Effector CD4-positive, alpha-beta T cell (primary cell): ENCODE data around the gene PDE6H.

Experiments used
- DNase-seq: peaks from one replicate; pipeline ENCODE4 v3.0.0-alpha.2; 2020

Gene PDE6H

GRCh38 chr12:15005064-15005463, 32.2 kb downstream of the PDE6H start:
- no peak for DNase-seq

GRCh38 chr12:15007551-15007950, 34.7 kb downstream of the PDE6H start:
- DNase-seq = no peak

GRCh38 chr12:15011162-15011561, 38.3 kb downstream of the PDE6H start:
- DNase-seq = no peak

GRCh38 chr12:15013634-15014179, 40.9 kb downstream of the PDE6H start:
- DNase-seq = no peak

GRCh38 chr12:15014708-15015107, 41.9 kb downstream of the PDE6H start:
- no peak for DNase-seq

GRCh38 chr12:15015121-15015520, 42.3 kb downstream of the PDE6H start:
- no peak for DNase-seq

- DNase-seq = no peak
Observed at GRCh38 chr12:15020156-15020555, 47.3 kb downstream of the PDE6H start.
